Measurements from ENCODE around the gene FAM180B.

DNA sequence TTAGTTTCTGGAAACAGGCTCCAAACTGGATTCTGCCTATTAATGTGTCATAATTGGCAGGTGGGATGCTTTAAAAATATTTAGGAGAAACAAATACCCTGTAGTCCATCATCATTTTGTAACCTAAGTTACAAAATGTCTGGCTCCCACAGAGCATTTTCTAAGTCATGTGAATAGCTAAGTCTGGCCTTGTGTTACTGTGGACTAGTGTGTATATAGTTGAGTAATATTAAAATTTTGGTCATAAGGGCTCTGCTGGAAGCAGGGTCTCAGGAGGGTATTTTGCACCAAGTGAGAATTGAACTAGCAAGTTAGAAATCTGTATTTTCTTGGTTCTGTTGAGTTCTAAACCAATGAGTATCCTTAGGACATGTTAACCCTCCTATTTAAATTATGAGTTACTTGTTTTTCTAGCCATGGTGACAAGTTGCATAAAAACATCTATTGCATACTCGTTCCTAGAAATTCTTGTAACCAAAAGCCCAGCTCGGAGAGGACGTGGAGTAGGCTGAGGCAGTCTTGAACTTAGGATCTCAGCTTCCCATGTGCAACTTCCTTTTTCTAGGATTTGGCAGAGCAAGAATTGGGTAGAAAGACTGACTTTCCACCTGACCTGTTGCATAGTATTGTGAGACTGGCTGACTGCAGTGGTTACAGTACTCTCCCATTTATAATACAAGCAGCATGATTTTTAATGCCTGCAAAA lies 15.7 kb upstream of the FAM180B start:
- TF ChIP-seq RAD21 (IDR thresholded peaks at IDR 0.05) (no peak), NR2F2 (IDR thresholded peaks at IDR 0.05) (no peak)
- TF ChIP-seq, protein P1, sequence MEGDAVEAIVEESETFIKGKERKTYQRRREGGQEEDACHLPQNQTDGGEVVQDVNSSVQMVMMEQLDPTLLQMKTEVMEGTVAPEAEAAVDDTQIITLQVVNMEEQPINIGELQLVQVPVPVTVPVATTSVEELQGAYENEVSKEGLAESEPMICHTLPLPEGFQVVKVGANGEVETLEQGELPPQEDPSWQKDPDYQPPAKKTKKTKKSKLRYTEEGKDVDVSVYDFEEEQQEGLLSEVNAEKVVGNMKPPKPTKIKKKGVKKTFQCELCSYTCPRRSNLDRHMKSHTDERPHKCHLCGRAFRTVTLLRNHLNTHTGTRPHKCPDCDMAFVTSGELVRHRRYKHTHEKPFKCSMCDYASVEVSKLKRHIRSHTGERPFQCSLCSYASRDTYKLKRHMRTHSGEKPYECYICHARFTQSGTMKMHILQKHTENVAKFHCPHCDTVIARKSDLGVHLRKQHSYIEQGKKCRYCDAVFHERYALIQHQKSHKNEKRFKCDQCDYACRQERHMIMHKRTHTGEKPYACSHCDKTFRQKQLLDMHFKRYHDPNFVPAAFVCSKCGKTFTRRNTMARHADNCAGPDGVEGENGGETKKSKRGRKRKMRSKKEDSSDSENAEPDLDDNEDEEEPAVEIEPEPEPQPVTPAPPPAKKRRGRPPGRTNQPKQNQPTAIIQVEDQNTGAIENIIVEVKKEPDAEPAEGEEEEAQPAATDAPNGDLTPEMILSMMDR (IDR thresholded peaks at IDR 0.05; ENCODE audit: low read depth, low read length, missing input control), result no peak
- TF ChIP-seq, protein P2, sequence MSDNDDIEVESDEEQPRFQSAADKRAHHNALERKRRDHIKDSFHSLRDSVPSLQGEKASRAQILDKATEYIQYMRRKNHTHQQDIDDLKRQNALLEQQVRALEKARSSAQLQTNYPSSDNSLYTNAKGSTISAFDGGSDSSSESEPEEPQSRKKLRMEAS (IDR thresholded peaks at IDR 0.05), result no peak
